Testis (tissue), 2 donors: ENCODE results near the gene ANKRD55.

Source experiments
- CTCF ChIP-seq, 3 experiments: fragments of 450-650 bp in 2 of 3; fragments of 200-600 bp in 1 of 3; sonication (generic) in 1 of 3; IDR thresholded peaks; one replicate each; pipeline ENCODE4 v1.5.1; 2016 to 2019; ENCODE audit warnings: antibody characterized with exemption in 3 of 3, mild to moderate bottlenecking in 2 of 3, moderate library complexity in 1 of 3
- POLR2A ChIP-seq: fragments of 450-650 bp; IDR thresholded peaks from one replicate; pipeline ENCODE4 v1.6.1; 2017; ENCODE audit warnings: antibody characterized with exemption, mild to moderate bottlenecking, moderate library complexity

GRCh38 chr5:56158331-56158960, 74.7 kb downstream of the ANKRD55 start:
- TF ChIP-seq CTCF (IDR thresholded peaks at IDR 0.05) (no peak), POLR2A (no peak)
